Kidney epithelial cell (primary cell): ENCODE measurements around the gene R3HDM2. TPM values are rescaled to one million over a fixed set of nuclear protein-coding genes. Genes with fewer than 3 reads are reported as not detected.

Source experiments
- DNase-seq: peaks from one replicate; pipeline ENCODE4 v3.0.0-alpha.2; 2010; ENCODE audit warnings: low read depth
- H3K27me3 ChIP-seq: 2 replicates; pipeline ENCODE4 v1.6.0; 2011; ENCODE audit warnings: low read length; ENCODE audit not compliant: control insufficient read depth, insufficient read depth
- H3K36me3 ChIP-seq: 2 replicates; pipeline ENCODE4 v1.5.1; 2011; ENCODE audit warnings: low read length; ENCODE audit not compliant: control insufficient read depth, insufficient read depth
- H3K4me3 ChIP-seq: 2 replicates; pipeline ENCODE4 v1.5.1; 2011; ENCODE audit warnings: low read depth, mild to moderate bottlenecking, control low read depth, low read length
- total RNA-seq: library from RNA; depleted of rRNA; stranded (reverse); fragments of >200 nt; gene quantifications from 2 replicates; pipeline ENCODE4 v1.2.3, GENCODE V29; 2015
- TF ChIP-seq, protein P1 (sequence below): IDR thresholded peaks from 2 replicates; pipeline ENCODE4 v1.5.1; 2011; ENCODE audit warnings: mild to moderate bottlenecking, moderate library complexity, low read length, control low read depth, inconsistent platforms; ENCODE audit not compliant: insufficient read depth, poor library complexity, severe bottlenecking

Gene R3HDM2
- total RNA-seq, 1 donor from 2014 or later = 18.5 TPM

DNA sequence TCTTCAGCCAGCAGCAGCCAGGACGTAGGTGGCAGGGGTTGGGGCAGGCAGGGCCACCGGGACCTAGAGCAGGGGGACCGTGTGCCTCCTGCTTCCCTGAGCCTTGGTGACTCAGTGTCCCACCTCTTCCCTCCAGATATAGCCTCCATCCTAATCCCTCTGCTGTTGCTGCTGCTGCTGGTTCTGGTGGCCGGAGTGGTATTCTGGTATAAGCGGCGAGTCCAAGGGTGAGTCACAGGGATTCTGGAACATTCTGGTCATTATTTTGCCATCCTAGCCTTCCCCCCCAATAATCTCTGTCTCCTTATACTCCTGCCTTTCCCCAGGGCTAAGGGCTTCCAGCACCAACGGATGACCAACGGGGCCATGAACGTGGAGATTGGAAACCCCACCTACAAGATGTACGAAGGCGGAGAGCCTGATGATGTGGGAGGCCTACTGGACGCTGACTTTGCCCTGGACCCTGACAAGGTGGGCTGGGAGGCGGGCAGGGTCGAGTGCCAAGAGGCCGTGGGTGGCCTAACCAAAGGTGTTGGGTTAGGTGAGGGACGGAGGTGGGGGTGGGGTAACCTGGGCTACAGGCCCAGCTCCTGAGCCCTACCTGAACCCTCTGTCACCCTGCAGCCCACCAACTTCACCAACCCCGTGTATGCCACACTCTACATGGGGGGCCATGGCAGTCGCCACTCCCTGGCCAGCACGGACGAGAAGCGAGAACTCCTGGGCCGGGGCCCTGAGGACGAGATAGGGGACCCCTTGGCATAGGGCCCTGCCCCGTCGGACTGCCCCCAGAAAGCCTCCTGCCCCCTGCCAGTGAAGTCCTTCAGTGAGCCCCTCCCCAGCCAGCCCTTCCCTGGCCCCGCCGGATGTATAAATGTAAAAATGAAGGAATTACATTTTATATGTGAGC, 218.8 kb downstream of the R3HDM2 start:
- no peak for DNase-seq
- no peak overlapping the region for H3K4me3 ChIP-seq
- TF ChIP-seq, protein P1, sequence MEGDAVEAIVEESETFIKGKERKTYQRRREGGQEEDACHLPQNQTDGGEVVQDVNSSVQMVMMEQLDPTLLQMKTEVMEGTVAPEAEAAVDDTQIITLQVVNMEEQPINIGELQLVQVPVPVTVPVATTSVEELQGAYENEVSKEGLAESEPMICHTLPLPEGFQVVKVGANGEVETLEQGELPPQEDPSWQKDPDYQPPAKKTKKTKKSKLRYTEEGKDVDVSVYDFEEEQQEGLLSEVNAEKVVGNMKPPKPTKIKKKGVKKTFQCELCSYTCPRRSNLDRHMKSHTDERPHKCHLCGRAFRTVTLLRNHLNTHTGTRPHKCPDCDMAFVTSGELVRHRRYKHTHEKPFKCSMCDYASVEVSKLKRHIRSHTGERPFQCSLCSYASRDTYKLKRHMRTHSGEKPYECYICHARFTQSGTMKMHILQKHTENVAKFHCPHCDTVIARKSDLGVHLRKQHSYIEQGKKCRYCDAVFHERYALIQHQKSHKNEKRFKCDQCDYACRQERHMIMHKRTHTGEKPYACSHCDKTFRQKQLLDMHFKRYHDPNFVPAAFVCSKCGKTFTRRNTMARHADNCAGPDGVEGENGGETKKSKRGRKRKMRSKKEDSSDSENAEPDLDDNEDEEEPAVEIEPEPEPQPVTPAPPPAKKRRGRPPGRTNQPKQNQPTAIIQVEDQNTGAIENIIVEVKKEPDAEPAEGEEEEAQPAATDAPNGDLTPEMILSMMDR = no peak
- H3K36me3 ChIP-seq = no peaks in the 10 kb centered on the region
- H3K27me3 ChIP-seq = peaks cover 28% of the 10 kb centered on the region

DNA sequence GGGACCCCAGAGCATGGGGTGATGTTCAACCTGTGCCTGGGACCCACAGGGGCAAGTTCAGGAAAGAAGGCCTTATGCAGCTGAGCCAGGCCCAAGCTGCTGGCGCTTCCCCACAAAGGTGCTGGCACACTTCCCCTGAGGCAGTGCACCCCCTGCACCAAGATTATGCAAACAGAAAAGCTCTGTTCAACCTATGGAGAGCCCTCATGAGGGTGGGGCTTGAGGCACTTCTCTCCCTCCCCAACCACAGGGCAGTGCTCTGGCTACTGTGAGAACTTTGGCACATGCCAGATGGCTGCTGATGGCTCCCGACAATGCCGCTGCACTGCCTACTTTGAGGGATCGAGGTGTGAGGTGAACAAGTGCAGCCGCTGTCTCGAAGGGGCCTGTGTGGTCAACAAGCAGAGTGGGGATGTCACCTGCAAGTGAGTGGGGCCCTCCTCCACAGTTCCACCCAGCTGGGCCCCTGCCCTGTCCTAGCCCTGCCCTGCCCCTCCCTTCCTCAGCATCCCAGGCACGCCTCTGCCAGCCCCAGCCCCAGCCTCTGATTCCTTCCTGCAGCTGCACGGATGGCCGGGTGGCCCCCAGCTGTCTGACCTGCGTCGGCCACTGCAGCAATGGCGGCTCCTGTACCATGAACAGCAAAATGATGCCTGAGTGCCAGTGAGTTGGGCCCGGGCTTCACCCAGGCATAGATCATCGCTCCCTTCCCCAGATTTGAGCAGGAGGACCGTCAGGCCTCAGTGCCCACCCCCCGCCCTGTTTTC, 219.7 kb downstream of the R3HDM2 start:
- H3K36me3 ChIP-seq = no peaks in the 10 kb centered on the region
- no peak for DNase-seq
- TF ChIP-seq, protein P1 = no peak
- peaks cover 20% of the 10 kb centered on the region for H3K27me3 ChIP-seq
- no peak overlapping the region for H3K4me3 ChIP-seq

DNA sequence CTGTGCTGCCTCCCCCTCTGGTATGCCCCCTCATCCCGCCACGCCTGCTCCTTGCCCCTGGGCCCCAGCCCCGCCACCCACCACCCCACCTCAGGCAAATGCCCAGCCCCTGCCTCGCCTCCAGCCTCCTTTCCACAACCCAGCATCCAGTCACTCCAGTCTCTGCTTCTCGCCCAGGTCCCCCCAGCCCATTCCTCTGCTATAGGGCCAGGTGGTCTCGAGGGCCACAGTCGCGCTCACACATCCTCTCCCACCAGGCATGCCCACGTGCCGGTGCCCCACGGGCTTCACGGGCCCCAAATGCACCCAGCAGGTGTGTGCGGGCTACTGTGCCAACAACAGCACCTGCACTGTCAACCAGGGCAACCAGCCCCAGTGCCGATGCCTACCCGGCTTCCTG, 220.4 kb downstream of the R3HDM2 start:
- Histone ChIP-seq H3K27me3 (peaks cover 14% of the 10 kb centered on the region), H3K36me3 (peaks cover 2% of the 10 kb centered on the region), H3K4me3 (no peak overlapping the region)
- DNase-seq = no peak
- TF ChIP-seq, protein P1 = no peak

DNA sequence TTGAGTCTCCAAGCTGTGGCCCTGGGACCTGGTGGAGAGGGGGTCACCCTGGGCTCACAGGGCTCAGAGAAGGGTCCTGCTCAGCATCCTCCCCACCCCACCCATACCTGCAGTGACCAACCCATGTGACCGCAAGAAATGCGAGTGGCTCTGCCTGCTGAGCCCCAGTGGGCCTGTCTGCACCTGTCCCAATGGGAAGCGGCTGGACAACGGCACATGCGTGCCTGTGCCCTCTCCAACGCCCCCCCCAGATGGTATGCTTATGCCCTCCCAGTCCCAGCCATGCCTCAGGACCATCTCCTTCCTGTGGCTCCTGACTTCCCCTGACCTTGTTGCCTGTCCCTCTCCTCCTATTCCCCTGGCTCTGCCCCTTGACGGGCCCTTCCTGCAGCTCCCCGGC, 220.9 kb downstream of the R3HDM2 start:
- Histone ChIP-seq H3K36me3 (peaks cover 2% of the 10 kb centered on the region), H3K4me3 (no peak overlapping the region), H3K27me3 (peaks cover 8% of the 10 kb centered on the region)
- DNase-seq = no peak
- TF ChIP-seq, protein P1 = no peak

DNA sequence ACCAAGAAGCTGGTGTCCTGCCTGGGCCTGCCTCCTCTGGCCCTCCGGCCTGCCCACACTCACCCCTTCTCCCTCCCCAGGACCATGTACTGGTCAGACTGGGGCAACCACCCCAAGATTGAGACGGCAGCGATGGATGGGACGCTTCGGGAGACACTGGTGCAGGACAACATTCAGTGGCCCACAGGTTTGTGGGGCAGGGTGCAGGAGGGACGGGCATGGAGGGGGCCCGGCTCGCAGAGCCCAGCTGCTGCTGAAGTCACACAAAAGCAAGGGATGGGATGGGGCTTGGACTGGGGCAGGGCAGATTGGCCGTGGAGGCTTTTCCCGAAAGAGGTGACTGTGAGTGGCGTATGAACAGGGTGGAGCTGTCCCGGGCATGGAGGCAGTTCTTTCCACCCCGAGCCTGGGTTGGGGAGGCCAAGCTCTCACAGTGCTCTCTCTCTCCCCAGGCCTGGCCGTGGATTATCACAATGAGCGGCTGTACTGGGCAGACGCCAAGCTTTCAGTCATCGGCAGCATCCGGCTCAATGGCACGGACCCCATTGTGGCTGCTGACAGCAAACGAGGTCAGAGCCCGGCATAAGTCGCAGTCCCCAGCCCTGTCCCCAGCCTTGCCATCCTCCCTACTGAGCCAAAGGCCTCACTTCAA, 222.1 kb downstream of the R3HDM2 start:
- Histone ChIP-seq H3K36me3 (peaks cover 2% of the 10 kb centered on the region), H3K4me3 (no peak overlapping the region), H3K27me3 (no peaks in the 10 kb centered on the region)
- TF ChIP-seq, protein P1 = no peak
- DNase-seq = no peak
